Right ventricle myocardium inferior (tissue), 1 donor: Measurements from ENCODE around the gene PRKN. TPM values are rescaled to one million over a fixed set of nuclear protein-coding genes. Genes with fewer than 3 reads are reported as not detected.

ENCODE experiments used
- ATAC-seq: fragments of 200-7000 bp; cut with Tn5 transposase; one replicate; pipeline ENCODE4 v1.9.1; 2020; ENCODE audit warnings: mild to moderate bottlenecking, moderate library complexity
- DNase-seq: peaks from one replicate; pipeline ENCODE4 v3.0.0; 2021; ENCODE audit errors: missing footprints
- intact Hi-C: fragments of 100-400 bp; cut with DNase I; formaldehyde crosslinking; loops from one replicate; pipeline ENCODE4 v1.11.0; 2022
- total RNA-seq: library from RNA; stranded (reverse); fragmentation: NEBNext Ultra II Directional; extraction: Animal tissue kit (Norgen Biotek cat#: 25700); gene quantifications from one replicate; pipeline ENCODE4 v1.2.1, GENCODE V29; 2021
- donor health status: DM: no; HTN: yes; CAD: no; lungs with severe emphysema.

PRKN gene
- total RNA-seq, 1 donor from 2014 or later, result 19.5 TPM

- ATAC-seq (no peak), DNase-seq (no peak)
- intact Hi-C loops, result no loop called here
Measured at GRCh38 chr6:162154930-162155329, 572.6 kb downstream of the PRKN start.

GRCh38 chr6:162154001-162154400 lies 573.6 kb downstream of the PRKN start:
- DNase-seq (no peak), ATAC-seq (no peak)
- intact Hi-C loops, result no loop called here

GRCh38 chr6:162153120-162153519 lies 574.4 kb downstream of the PRKN start:
- no peak for DNase-seq
- no peak for ATAC-seq
- intact Hi-C loops, result no loop called here

DNA sequence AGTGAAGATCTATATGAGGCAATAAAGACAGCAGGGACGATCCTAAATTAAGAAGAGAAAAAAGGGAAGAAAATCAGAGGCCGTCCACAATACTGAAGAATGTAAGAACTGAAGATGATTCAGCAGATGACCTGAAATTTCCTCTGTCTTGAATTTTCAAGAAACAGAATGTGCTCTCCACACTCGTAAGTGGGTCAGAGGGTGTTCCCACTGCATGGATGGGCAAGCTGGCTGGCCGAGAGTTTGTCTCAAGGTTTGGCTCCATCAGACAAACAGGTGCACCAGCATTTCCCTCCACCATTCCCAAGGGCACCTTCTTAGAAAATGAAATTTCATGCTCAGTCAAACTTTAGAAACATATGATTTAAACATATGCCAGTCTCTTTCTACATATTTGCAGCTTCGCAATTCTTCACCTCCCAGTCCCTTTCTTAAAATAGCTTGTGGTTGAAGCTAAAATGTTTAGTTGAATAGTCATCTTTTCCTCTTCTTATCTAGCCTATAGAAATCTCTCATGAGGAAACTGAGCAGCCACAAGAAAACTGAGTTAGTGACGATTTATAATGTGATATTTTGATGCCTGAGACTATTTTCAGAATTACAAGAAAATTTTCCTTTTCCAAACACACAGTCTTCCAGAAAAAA lies 576.4 kb downstream of the PRKN start:
- DNase-seq (no peak), ATAC-seq (no peak)
- intact Hi-C loops, result no loop called here

- ATAC-seq (no peak), DNase-seq (no peak)
- intact Hi-C loops, result no loop called here
Measured at GRCh38 chr6:162150295-162150694, 577.3 kb downstream of the PRKN start.

GRCh38 chr6:162149786-162150185 lies 577.8 kb downstream of the PRKN start:
- intact Hi-C loops, result no loop called here
- no peak for ATAC-seq

DNA sequence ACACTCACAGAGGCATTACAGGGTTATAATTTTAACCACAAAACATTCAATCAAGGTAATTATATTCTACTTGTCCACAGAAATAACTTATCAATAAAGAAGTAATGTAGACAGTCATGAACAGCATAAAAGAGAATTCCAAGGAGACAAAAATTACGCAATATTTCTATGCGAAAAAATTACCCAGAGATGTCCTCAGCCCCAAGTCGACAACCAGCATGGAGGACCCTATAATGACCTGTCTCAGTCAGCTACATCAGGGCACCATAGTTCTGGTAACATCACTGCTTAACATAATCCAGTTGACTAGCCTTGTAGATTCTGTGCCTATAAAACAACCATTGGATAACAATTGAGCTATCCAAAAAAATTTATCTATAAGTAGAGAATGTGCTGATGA lies 579.8 kb downstream of the PRKN start:
- DNase-seq (no peak), ATAC-seq (no peak)
- intact Hi-C loops, result no loop called here

More at GRCh38 chr6:162149786-162150185, 577.8 kb downstream of the PRKN start:
- DNase-seq, result no peak

DNA sequence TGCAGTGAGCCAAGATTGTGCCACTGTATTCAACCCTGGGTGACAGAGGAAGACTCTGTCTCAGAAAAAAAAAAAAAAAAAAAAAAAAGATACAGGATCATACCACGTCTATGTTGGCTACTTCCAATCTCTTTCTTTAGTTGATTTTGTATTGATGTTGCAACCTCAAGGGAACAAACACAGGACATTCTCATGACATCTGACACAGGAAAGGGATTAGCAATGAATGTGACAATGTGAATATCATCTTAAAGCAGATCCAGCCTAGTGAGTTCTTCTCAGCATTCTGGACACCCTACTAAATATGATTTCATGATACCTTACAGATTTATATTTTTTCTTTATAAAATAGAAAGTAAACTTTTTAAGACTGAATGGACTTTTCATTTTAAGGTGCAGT lies 580.3 kb downstream of the PRKN start:
- DNase-seq (no peak), ATAC-seq (no peak)
- intact Hi-C loops, result no loop called here

GRCh38 chr6:162140251-162140852 lies 587.2 kb downstream of the PRKN start:
- ATAC-seq (no peak), DNase-seq (no peak)
- intact Hi-C loops, result no loop called here

DNA sequence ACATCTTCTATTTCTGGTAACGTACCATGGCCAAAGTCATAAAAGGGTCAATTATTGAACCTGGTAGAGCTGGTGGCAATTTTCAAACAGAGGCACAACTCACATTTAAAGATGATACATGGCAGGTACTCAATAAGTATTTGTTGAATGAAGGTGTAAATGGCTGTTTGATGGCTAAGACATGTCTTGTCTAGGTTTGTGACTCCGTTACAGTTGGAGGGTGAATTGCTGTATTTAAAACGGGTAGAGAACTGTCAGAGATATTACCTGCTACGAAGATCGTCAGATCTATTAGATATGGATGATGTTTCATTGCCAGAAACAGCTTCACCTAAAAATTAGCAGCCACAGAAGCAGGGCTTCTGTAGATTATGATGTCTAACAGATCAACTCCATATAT lies 601.9 kb downstream of the PRKN start:
- no peak for ATAC-seq
- DNase-seq, result no peak
- intact Hi-C loops, result no loop called here

GRCh38 chr6:162124710-162125435 lies 602.7 kb downstream of the PRKN start:
- intact Hi-C loops, result no loop called here
- ATAC-seq, result no peak

DNA sequence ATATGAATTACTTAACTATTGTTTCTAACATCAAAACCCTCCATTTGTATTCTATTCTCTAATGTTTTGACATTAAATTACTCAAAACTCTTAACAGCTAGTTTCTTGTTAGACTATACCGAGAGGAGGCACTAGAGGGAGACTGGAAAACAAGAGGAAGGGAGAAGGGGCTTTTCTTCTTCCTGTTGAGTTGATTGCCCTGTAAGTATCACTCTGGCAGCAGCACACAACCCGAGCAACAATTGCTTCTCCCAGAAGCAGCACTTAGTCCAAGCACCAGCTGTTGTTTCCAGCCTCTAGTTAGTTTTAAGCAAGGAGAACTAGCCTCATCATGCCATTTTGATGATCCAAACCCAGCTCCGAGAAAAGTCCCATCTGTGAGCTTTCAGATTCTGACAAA lies 603.8 kb downstream of the PRKN start:
- no peak for DNase-seq
- ATAC-seq, result peak; percentile 40

More at GRCh38 chr6:162124710-162125435, 602.7 kb downstream of the PRKN start:
- DNase-seq, result no peak

GRCh38 chr6:162119341-162119740 lies 608.2 kb downstream of the PRKN start:
- no peak for DNase-seq
- intact Hi-C loops, result no loop called here
- ATAC-seq, result peak; percentile 54

More for the DNA sequence above, 603.8 kb downstream of the PRKN start:
- intact Hi-C loops, result no loop called here

DNA sequence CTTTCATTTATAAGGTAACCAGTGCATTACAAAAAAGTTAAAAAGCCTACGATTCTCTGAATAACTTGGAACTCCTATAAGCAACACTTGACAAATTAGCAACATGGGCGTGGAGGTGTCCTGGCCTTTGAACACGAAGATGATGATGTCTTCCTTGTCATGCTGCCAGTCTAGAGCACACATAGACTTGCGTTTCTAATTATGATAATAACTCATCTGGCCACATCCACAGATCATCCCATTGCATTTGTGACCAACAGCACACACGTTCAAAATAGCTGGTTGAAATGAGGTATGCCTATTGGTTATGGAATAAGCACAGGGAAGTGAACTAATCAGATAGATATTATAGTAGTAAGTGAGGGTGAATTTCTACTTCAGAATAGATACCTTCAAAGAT lies 608.9 kb downstream of the PRKN start:
- ATAC-seq (no peak), DNase-seq (no peak)
- intact Hi-C loops, result no loop called here

DNA sequence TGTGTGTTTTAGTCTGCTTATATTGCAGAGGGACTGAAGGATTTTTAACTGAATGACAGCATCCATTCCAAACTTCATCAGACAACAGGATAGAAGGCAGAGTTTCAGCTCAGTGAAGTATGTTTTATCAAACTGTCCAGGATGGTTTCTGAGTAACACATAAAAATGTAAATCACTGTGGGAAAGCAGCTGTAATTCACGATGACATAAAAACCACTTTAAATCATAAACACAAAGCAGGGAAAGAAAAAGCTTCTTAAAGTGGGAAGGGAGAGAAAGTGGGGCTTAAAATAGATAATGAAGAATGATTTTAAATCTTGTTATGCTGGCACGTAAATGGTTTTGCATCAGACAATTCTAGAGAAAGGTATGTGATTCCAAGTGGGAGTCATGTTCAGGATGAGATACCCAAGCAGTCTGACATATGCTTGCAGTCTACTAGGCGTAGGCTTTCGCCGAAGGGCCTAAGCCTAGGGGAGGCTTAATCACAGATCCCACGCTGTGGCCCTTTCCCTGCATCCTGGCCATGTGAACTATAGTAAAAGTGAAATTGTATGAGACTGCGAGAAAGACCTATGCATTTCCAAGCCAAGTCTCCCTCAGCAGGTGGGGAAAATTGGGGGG lies 610.6 kb downstream of the PRKN start:
- intact Hi-C loops, result no loop called here
- DNase-seq (no peak), ATAC-seq (no peak)

DNA sequence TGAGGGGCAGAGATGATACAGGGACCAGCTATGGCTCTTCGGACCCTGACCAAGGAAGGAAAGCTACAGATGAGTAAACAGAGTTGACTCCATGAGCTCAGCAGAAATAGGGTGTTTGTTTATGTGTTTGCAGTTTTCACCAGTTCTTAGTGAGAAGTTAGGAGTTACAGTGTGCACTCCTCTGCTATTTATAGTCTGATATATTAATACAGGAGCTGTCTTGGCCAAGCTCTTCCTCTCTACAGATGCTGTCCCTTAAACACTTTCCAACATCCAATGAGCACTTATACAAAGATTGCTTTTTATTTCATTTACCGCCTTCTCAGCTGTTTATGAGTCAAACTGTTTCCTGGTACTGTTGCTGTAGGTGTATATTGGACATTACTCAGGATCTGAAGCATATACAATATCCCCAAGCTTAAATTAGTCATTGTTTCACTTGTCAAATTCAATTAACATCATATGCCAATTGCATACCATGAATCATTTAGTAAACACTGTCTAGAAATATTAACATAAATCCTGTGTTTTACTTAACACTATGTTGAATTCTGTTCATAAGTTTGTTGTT lies 618.0 kb downstream of the PRKN start:
- intact Hi-C loops, result no loop called here
- DNase-seq, result no peak
- ATAC-seq, result peak; percentile 39

GRCh38 chr6:162108041-162108440 lies 619.5 kb downstream of the PRKN start:
- no peak for ATAC-seq
- no peak for DNase-seq
- intact Hi-C loops, result no loop called here

GRCh38 chr6:162100096-162100495 lies 627.5 kb downstream of the PRKN start:
- no peak for ATAC-seq
- intact Hi-C loops, result no loop called here
- DNase-seq, result no peak

GRCh38 chr6:162099685-162100084 lies 627.9 kb downstream of the PRKN start:
- ATAC-seq, result peak; percentile 42
- no peak for DNase-seq
- intact Hi-C loops, result no loop called here
